ENCODE data around the gene SYNGAP1. TPM values are rescaled to one million over a fixed set of nuclear protein-coding genes. Genes with fewer than 3 reads are reported as not detected.

SYNGAP1 gene
- total and polyA plus RNA-seq, 9 of the 15 experiments (the other 6 are each of a cell fraction or from before 2014, with no cell fraction given), result 0.01 to 22.8 (median 3.2) TPM

GRCh38 chr6:33440649-33441309 is 20.9 kb downstream of the SYNGAP1 start (continued):
- TF ChIP-seq TOE1 (IDR thresholded peaks at IDR 0.05; ENCODE audit: borderline replicate concordance) (peak; percentile 34; the same call in 1 of the 2 replicates), TOE1 (CRISPR knock-in tag; IDR thresholded peaks at IDR 0.05; ENCODE audit: borderline replicate concordance, low read depth) (no peak), NCOR1 (IDR thresholded peaks at IDR 0.05) (no peak), CBFA2T3 (IDR thresholded peaks at IDR 0.05) (peak; percentile 49; the same call in 1 of the 2 replicates), HNRNPLL (IDR thresholded peaks at IDR 0.05; ENCODE audit: low read depth, low read length, poor library complexity, severe bottlenecking) (peak; percentile 61), ZBTB49 (CRISPR knock-in tag; IDR thresholded peaks at IDR 0.05; ENCODE audit: borderline replicate concordance) (no peak), NRF1 (conservative IDR thresholded peaks at IDR 0.05 in 1 of 2, IDR thresholded peaks at IDR 0.05 in 1 of 2) (peak; percentile 89 to 91), POLR2G (IDR thresholded peaks at IDR 0.05; ENCODE audit: low read depth, low read length) (peak; percentile 34; the same call in 1 of the 2 replicates), BCL6 (CRISPR knock-in tag; IDR thresholded peaks at IDR 0.05) (no peak), RCOR1 (IDR thresholded peaks at IDR 0.05; ENCODE audit: borderline replicate concordance in 1 of 2, low read depth in 2 of 2, low read length in 2 of 2) (0 out of 4 replicates have a peak, but pooled peaks of 1 of the 2 experiments have one; percentile 21), ERF (CRISPR knock-in tag; IDR thresholded peaks at IDR 0.05) (0 out of 2 replicates have a peak, but pooled peaks have one; percentile 15), MEF2A (IDR thresholded peaks at IDR 0.05; ENCODE audit: control insufficient read depth, low read depth, low read length) (no peak), AFF4 (CRISPR knock-in tag; IDR thresholded peaks at IDR 0.05) (no peak), THRB (CRISPR knock-in tag; conservative IDR thresholded peaks at IDR 0.05) (0 out of 2 replicates have a peak, but pooled peaks have one; percentile 40), ZNF143 (CRISPR knock-in tag; IDR thresholded peaks at IDR 0.05) (no peak), MTA3 (IDR thresholded peaks at IDR 0.05; ENCODE audit: borderline replicate concordance) (peak; percentile 61; the same call in 1 of the 2 replicates), TFAP4 (CRISPR knock-in tag; IDR thresholded peaks at IDR 0.05; ENCODE audit: borderline replicate concordance) (0 out of 2 replicates have a peak, but pooled peaks have one; percentile 24)
